Ovary (tissue), 9 donors: ENCODE measurements around the gene BMP8B. TPM values are rescaled to one million over a fixed set of nuclear protein-coding genes. Genes with fewer than 3 reads are reported as not detected.

Experiments used
- DNase-seq, 5 donors: peaks; one replicate each; pipeline ENCODE4 v3.0.0-alpha.2; 2019 to 2020
- H3K27ac ChIP-seq, 2 donors: fragments of 200-600 bp; one replicate each; pipeline versions ENCODE4 v1.5.1 to v1.8.0; 2019 to 2022
- H3K27me3 ChIP-seq: fragments of 200-600 bp; one replicate; pipeline ENCODE4 v1.8.0; 2022
- H3K36me3 ChIP-seq: fragments of 200-600 bp; sonication (generic); one replicate; pipeline ENCODE4 v1.5.1; 2019
- H3K4me1 ChIP-seq: one replicate; pipeline ENCODE4 v1.8.1; 2013; ENCODE audit warnings: mild to moderate bottlenecking, moderate library complexity; ENCODE audit not compliant: insufficient read depth
- H3K4me3 ChIP-seq: fragments of 200-600 bp; sonication (generic); one replicate; pipeline ENCODE4 v1.5.1; 2017
- H3K9me3 ChIP-seq, 2 donors: fragments of 200-600 bp in 1 of 2; sonication (generic) in 1 of 2; one replicate each; pipeline versions ENCODE4 v1.5.1 to v1.8.1; 2013 to 2019; ENCODE audit warnings: mild to moderate bottlenecking in 1 of 2, moderate library complexity in 1 of 2
- EP300 ChIP-seq: sonication (generic); formaldehyde crosslinking; IDR thresholded peaks from one replicate; pipeline ENCODE4 v1.6.1; 2017; ENCODE audit warnings: antibody characterized with exemption
- POLR2A ChIP-seq: fragments of 450-650 bp; IDR thresholded peaks from one replicate; pipeline ENCODE4 v1.6.1; 2017; ENCODE audit warnings: antibody characterized with exemption, mild to moderate bottlenecking, moderate library complexity
- WGBS, 3 donors: extraction: QIAGEN DNeasy Blood & Tissue Kit in 1 of 3; methylation state at CpG; one replicate each; pipeline versions ENCODE4 v1.1.5 to v1.1.7; 2013 to 2017; 5-methylcytosine and 5-hydroxymethylcytosine counted together
- intact Hi-C, 4 donors: fragments of 100-400 bp; cut with DNase I; formaldehyde crosslinking; loops; one replicate each; pipeline versions ENCODE4 v1.11.0 to v1.15.1; 2022 to 2023
- polyA plus RNA-seq, 2 donors: library from polyadenylated mRNA; stranded (reverse); fragments of 200-250 nt in 1 of 2; fragments of 350-450 nt in 1 of 2; fragmentation: Illumina TruSeq in 1 of 2; extraction: RNeasy Lipid Tissue Mini Kit (QIAGEN cat#74804) in 1 of 2; gene quantifications; one replicate each; pipeline ENCODE4 v1.2.3, GENCODE V29; 2013 to 2014
- total RNA-seq, 7 donors: library from RNA; depleted of rRNA in 2 of 7; stranded (reverse); fragments of >200 nt in 2 of 7; fragmentation: NEBNext Ultra II Directional in 3 of 7; extraction: Animal tissue kit (Norgen Biotek cat#: 25700) in 3 of 7; gene quantifications; one replicate each; pipeline versions ENCODE4 v1.1.0 to v1.2.4, GENCODE V29; 2016 to 2023
- TF ChIP-seq, protein P1 (sequence below), 3 donors: fragments of 450-650 bp in 2 of 3; fragments of 200-600 bp in 1 of 3; IDR thresholded peaks; one replicate each; pipeline versions ENCODE4 v1.5.1 to v1.8.0; 2016 to 2022; ENCODE audit warnings: antibody characterized with exemption in 3 of 3, mild to moderate bottlenecking in 1 of 3
- donor health status: DM: no; HTN: no; CAD: no; lungs with moderate emphysema.
- donor health status: DM: no; HTN: no; CAD: no.
- donor health status: Bipolar disorder and iron deficiency.
- donor health status: DM: yes; HTN: yes; CAD: no.
- donor health status: DM: no; HTN: no; CAD: no.
- donor health status: DM: yes; HTN: yes; CAD: no.

BMP8B gene
- total and polyA plus RNA-seq, 9 donors, result 0.16 to 1.4 (median 0.38) TPM; not detected in 1

DNA sequence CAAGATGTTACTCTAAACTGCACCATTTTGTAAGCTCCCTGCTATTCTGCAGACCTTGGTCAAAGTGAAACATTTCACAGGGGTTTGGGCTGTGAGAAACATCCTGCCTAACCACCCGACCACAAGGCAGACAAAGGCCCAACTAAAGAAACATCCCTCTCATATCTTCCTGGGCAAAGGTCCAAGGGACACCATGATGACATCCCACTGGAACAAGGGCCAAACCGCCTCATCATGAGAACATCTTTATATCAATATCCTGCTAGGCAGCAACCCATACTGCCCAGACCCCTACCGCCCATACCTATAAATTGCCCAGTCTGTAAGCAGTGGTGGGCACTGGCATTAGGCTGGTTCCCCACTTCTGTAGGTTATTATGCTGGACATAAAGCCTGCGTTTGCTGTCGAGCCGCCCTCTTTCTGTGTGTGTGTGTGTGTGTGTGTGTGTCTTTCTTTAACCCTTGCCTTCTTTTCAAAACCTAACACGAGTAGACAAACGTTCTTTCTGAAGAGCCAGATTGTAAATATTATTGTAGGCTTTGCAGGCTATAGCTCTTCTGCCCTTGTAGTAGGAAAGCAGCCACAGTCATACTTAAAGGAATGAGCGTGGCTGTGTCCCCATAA is 51.0 kb downstream of the BMP8B start:
- WGBS, 3 donors, result 45 to 60% (median 46%) methylated on average over 9 of the region's 9 CpGs
- DNase-seq, result no peak

DNA sequence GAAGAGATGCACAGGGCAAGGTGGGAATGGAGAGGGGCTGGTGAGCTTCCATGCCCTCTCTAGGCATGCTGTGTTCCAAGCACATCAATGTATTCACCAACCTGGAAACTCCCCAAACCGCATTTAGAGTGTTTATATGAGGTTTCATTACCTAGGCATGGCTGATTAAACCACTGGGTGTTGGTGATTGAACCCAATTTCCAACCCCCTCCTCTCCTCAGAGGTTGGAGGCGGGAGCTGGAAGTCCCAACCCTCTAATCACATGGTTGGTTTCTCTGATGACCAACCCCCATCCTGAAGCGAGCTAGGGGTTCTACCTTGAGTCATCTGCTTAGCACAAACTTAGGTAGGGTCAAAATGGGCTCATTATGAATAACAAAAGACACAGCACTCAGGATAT is 52.9 kb downstream of the BMP8B start:
- no peak for DNase-seq
- WGBS, 3 donors, result 80 to 82% (median 82%) methylated on average over 3 of the region's 3 CpGs
- no peak overlapping the region for H3K4me3 ChIP-seq
- no peak overlapping the region for H3K27ac ChIP-seq
- peaks cover 4% of the 10 kb centered on the region for H3K4me1 ChIP-seq
- no peaks in the 10 kb centered on the region for H3K27me3 ChIP-seq
- TF ChIP-seq POLR2A, result no peak
- TF ChIP-seq, protein P1, sequence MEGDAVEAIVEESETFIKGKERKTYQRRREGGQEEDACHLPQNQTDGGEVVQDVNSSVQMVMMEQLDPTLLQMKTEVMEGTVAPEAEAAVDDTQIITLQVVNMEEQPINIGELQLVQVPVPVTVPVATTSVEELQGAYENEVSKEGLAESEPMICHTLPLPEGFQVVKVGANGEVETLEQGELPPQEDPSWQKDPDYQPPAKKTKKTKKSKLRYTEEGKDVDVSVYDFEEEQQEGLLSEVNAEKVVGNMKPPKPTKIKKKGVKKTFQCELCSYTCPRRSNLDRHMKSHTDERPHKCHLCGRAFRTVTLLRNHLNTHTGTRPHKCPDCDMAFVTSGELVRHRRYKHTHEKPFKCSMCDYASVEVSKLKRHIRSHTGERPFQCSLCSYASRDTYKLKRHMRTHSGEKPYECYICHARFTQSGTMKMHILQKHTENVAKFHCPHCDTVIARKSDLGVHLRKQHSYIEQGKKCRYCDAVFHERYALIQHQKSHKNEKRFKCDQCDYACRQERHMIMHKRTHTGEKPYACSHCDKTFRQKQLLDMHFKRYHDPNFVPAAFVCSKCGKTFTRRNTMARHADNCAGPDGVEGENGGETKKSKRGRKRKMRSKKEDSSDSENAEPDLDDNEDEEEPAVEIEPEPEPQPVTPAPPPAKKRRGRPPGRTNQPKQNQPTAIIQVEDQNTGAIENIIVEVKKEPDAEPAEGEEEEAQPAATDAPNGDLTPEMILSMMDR (IDR thresholded peaks at IDR 0.05), result no peak
- TF ChIP-seq EP300, result no peak
- no peaks in the 10 kb centered on the region for H3K36me3 ChIP-seq
- intact Hi-C loops, result no loop called here
- H3K9me3 ChIP-seq, result no peaks in the 10 kb centered on the region

More for the DNA sequence above, 51.0 kb downstream of the BMP8B start:
- no peak for TF ChIP-seq POLR2A
- no peak for TF ChIP-seq EP300
- TF ChIP-seq, protein P1 (IDR thresholded peaks at IDR 0.05), result no peak
- no peaks in the 10 kb centered on the region for H3K36me3 ChIP-seq
- H3K27me3 ChIP-seq, result no peaks in the 10 kb centered on the region
- H3K27ac ChIP-seq, result no peak overlapping the region
- peaks cover 4% of the 10 kb centered on the region for H3K4me1 ChIP-seq
- intact Hi-C loops, result no loop called here
- no peaks in the 10 kb centered on the region for H3K9me3 ChIP-seq
- H3K4me3 ChIP-seq, result no peak overlapping the region

DNA sequence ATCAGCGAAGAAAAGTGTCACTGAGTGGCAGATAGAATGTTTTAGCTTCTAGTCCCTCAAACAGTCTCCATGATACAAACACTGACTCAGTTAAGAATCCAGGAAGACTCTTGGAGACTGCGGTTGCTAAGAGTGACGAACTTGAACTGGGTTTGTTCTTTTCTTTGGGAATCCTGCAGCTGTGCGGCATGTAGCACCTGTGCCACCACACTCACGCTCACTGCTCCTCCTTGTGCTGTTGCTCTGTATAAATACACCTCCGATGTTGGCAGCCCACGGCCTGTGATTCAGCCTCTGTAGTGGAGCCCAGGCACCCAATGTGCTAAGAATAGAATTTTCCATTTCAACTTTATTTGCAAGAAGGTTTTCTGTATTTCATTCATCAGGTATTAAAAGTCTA is 55.5 kb downstream of the BMP8B start:
- intact Hi-C loops, result no loop called here
- no peak overlapping the region for H3K4me3 ChIP-seq
- H3K9me3 ChIP-seq, result no peaks in the 10 kb centered on the region
- H3K27me3 ChIP-seq, result no peaks in the 10 kb centered on the region
- TF ChIP-seq EP300, result no peak
- no peak for TF ChIP-seq POLR2A
- no peaks in the 10 kb centered on the region for H3K36me3 ChIP-seq
- DNase-seq, result no peak
- H3K27ac ChIP-seq, result no peak overlapping the region
- no peaks in the 10 kb centered on the region for H3K4me1 ChIP-seq
- 77 to 81% (median 80%) methylated on average over 7 of the region's 7 CpGs for WGBS, 3 donors

- no peak overlapping the region for H3K4me3 ChIP-seq
- WGBS, 3 donors, result 66 to 85% (median 77%) methylated on average over 3 of the region's 3 CpGs
- H3K4me1 ChIP-seq, result no peaks in the 10 kb centered on the region
- no peaks in the 10 kb centered on the region for H3K27me3 ChIP-seq
- no peaks in the 10 kb centered on the region for H3K36me3 ChIP-seq
- no peak for DNase-seq
- intact Hi-C loops, result no loop called here
- TF ChIP-seq, protein P1 (IDR thresholded peaks at IDR 0.05), result no peak
- no peak for TF ChIP-seq POLR2A
- no peaks in the 10 kb centered on the region for H3K9me3 ChIP-seq
- no peak overlapping the region for H3K27ac ChIP-seq
These were observed 55.9 kb downstream of the BMP8B start for GRCh38 chr1:39732730-39733129.

GRCh38 chr1:39729842-39730241 is 58.8 kb downstream of the BMP8B start:
- Histone ChIP-seq H3K9me3 (no peaks in the 10 kb centered on the region), H3K27ac (no peak overlapping the region), H3K4me1 (no peaks in the 10 kb centered on the region), H3K27me3 (no peaks in the 10 kb centered on the region), H3K4me3 (no peak overlapping the region), H3K36me3 (no peaks in the 10 kb centered on the region)
- intact Hi-C loops, result no loop called here
- WGBS, 3 donors, result 35 to 54% (median 36%) methylated on average over 4 of the region's 4 CpGs
- DNase-seq, result no peak
- TF ChIP-seq EP300, result no peak
- TF ChIP-seq, protein P1 (IDR thresholded peaks at IDR 0.05), result no peak
- TF ChIP-seq POLR2A, result no peak
